IMR-90 (cell line): ENCODE measurements around the gene CYTH1.

Source experiments
- BHLHE40 ChIP-seq: fragments of 150-350 bp; IDR thresholded peaks from 2 replicates; pipeline ENCODE4 v1.6.1; 2016; ENCODE audit warnings: mild to moderate bottlenecking, low read depth, low read length
- CEBPB ChIP-seq: IDR thresholded peaks from 2 replicates; pipeline ENCODE4 v1.6.1; 2012; ENCODE audit warnings: low read depth, low read length, improper control_type of control experiment
- CHD1 ChIP-seq: IDR thresholded peaks from 2 replicates; pipeline ENCODE4 v1.6.1; 2012; ENCODE audit warnings: low read depth, low read length, improper control_type of control experiment
- MAZ ChIP-seq: IDR thresholded peaks from 2 replicates; pipeline ENCODE4 v1.6.1; 2012; ENCODE audit warnings: low read depth, mild to moderate bottlenecking, low read length, improper control_type of control experiment, moderate library complexity, borderline replicate concordance
- NFE2L2 ChIP-seq: fragments of 150-350 bp; IDR thresholded peaks from 2 replicates; pipeline ENCODE4 v1.6.1; 2016; ENCODE audit warnings: low read depth, mild to moderate bottlenecking, low read length
- POLR2A ChIP-seq: IDR thresholded peaks from 2 replicates; pipeline ENCODE4 v1.6.1; 2012; ENCODE audit warnings: mild to moderate bottlenecking, low read depth, low read length
- RAD21 ChIP-seq: IDR thresholded peaks from 2 replicates; pipeline ENCODE4 v1.6.1; 2012; ENCODE audit warnings: low read length, improper control_type of control experiment
- RCOR1 ChIP-seq: IDR thresholded peaks from 2 replicates; pipeline ENCODE4 v1.6.1; 2012; ENCODE audit warnings: mild to moderate bottlenecking, low read length, improper control_type of control experiment; ENCODE audit not compliant: insufficient replicate concordance
- SMC3 ChIP-seq: fragments of 150-350 bp; IDR thresholded peaks from 2 replicates; pipeline ENCODE4 v1.6.1; 2016; ENCODE audit warnings: low read depth, mild to moderate bottlenecking, antibody characterized with exemption, low read length, moderate library complexity
- TF ChIP-seq, protein P1 (sequence below): conservative IDR thresholded peaks from 2 replicates; pipeline ENCODE4 v1.5.1; 2012; ENCODE audit warnings: mild to moderate bottlenecking, low read depth, low read length, improper control_type of control experiment
- TF ChIP-seq, protein P2 (sequence below): fragments of 150-350 bp; IDR thresholded peaks from 2 replicates; pipeline ENCODE4 v1.6.1; 2017; ENCODE audit warnings: mild to moderate bottlenecking, antibody characterized with exemption, low read length, low read depth
- TF ChIP-seq, protein P3 (sequence below): fragments of 150-350 bp; IDR thresholded peaks from 2 replicates; pipeline ENCODE4 v1.6.1; 2016; ENCODE audit warnings: low read depth, mild to moderate bottlenecking, low read length, moderate library complexity, borderline replicate concordance

DNA sequence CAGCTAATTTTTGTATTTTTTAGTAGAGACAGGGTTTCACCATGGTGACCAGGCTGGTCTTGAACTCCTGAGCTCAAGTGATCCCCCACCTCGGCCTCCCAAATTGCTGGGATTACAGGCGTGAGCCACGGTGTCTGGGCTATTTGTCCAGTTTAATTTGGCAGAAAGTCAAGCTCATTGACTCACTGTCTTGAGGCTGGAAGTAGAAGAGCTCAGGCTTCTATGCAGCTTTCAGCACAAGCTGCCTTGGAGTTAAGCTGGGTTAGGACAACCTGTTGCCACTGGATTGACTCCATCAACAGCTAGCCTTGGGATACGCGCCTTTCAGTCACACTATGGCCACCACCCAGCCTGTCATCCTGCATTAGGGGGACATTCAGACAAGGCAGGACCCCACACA is 128.7 kb downstream of the CYTH1 start:
- TF ChIP-seq, protein P1, sequence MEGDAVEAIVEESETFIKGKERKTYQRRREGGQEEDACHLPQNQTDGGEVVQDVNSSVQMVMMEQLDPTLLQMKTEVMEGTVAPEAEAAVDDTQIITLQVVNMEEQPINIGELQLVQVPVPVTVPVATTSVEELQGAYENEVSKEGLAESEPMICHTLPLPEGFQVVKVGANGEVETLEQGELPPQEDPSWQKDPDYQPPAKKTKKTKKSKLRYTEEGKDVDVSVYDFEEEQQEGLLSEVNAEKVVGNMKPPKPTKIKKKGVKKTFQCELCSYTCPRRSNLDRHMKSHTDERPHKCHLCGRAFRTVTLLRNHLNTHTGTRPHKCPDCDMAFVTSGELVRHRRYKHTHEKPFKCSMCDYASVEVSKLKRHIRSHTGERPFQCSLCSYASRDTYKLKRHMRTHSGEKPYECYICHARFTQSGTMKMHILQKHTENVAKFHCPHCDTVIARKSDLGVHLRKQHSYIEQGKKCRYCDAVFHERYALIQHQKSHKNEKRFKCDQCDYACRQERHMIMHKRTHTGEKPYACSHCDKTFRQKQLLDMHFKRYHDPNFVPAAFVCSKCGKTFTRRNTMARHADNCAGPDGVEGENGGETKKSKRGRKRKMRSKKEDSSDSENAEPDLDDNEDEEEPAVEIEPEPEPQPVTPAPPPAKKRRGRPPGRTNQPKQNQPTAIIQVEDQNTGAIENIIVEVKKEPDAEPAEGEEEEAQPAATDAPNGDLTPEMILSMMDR, result no peak
- TF ChIP-seq RAD21, result no peak
- TF ChIP-seq, protein P2, sequence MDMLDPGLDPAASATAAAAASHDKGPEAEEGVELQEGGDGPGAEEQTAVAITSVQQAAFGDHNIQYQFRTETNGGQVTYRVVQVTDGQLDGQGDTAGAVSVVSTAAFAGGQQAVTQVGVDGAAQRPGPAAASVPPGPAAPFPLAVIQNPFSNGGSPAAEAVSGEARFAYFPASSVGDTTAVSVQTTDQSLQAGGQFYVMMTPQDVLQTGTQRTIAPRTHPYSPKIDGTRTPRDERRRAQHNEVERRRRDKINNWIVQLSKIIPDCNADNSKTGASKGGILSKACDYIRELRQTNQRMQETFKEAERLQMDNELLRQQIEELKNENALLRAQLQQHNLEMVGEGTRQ, result no peak
- no peak for TF ChIP-seq NFE2L2
- no peak for TF ChIP-seq SMC3
- no peak for TF ChIP-seq POLR2A
- no peak for TF ChIP-seq MAZ
- no peak for TF ChIP-seq BHLHE40
- no peak for TF ChIP-seq RCOR1
- TF ChIP-seq, protein P3, sequence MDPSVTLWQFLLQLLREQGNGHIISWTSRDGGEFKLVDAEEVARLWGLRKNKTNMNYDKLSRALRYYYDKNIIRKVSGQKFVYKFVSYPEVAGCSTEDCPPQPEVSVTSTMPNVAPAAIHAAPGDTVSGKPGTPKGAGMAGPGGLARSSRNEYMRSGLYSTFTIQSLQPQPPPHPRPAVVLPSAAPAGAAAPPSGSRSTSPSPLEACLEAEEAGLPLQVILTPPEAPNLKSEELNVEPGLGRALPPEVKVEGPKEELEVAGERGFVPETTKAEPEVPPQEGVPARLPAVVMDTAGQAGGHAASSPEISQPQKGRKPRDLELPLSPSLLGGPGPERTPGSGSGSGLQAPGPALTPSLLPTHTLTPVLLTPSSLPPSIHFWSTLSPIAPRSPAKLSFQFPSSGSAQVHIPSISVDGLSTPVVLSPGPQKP, result no peak
- no peak for TF ChIP-seq CEBPB
- no peak for TF ChIP-seq CHD1
